ENCODE data around the gene MYO5B.

MYO5B gene

GRCh38 chr18:50069422-50069821 is 125.5 kb downstream of the MYO5B start:
- Histone ChIP-seq H2BK15ac (ENCODE audit: low read length) (no peak overlapping the region), H3K4me2 (ENCODE audit: insufficient read depth, low read length, poor library complexity, severe bottlenecking) (no peak overlapping the region), H2BK5ac (ENCODE audit: low read length) (no peak overlapping the region), H2AFZ (ENCODE audit: low read length) (no peak overlapping the region), H3K36me3 (replicated peaks in 1 of 2; ENCODE audit: control insufficient read depth in 2 of 2, insufficient read depth in 2 of 2, low read length in 2 of 2) (no peaks in the 10 kb centered on the region), H2BK12ac (ENCODE audit: low read length) (no peak overlapping the region), H4K8ac (ENCODE audit: low read depth, low read length) (no peak overlapping the region), H3K23ac (ENCODE audit: low read depth, low read length, poor library complexity) (no peak overlapping the region), H4K91ac (ENCODE audit: low read depth, low read length, poor library complexity) (no peak overlapping the region), H3K4me3 (ENCODE audit: low read length in 2 of 2) (no peak overlapping the region), H3K79me1 (ENCODE audit: low read depth, low read length) (no peaks in the 10 kb centered on the region), H3K27me3 (ENCODE audit: control insufficient read depth in 3 of 3, insufficient read depth in 3 of 3, low read depth in 1 of 3, low read length in 3 of 3) (peaks cover 0 to 5% (median 0%) of the 10 kb centered on the region in 3 experiments), H3K4me1 (ENCODE audit: control insufficient read depth in 2 of 2, insufficient read depth in 1 of 2, low read depth in 1 of 2, low read length in 2 of 2) (no peaks in the 10 kb centered on the region), H2BK120ac (ENCODE audit: low read depth, low read length) (no peak overlapping the region), H3K4ac (ENCODE audit: low read length) (no peak overlapping the region), H3K27ac (replicated peaks; ENCODE audit: low read length) (no peak overlapping the region), H3K14ac (ENCODE audit: low read length) (no peak overlapping the region), H3K9ac (ENCODE audit: low read depth, low read length, poor library complexity) (no peak overlapping the region), H3K18ac (ENCODE audit: low read length) (no peak overlapping the region), H3K9me3 (replicated peaks in 1 of 2; ENCODE audit: control insufficient read depth in 2 of 2, insufficient read depth in 1 of 2, low read depth in 1 of 2, low read length in 2 of 2) (no peaks in the 10 kb centered on the region), H2AK5ac (ENCODE audit: low read depth, low read length) (no peak overlapping the region)
- WGBS, 2 donors (ENCODE audit: extremely low coverage in 2 of 2, insufficient read length in 2 of 2, insufficient replicate concordance in 1 of 2), result no CpG with 5 or more reads among the region's 3 CpGs
- no peak for DNase-seq (ENCODE audit: low spot score)

DNA sequence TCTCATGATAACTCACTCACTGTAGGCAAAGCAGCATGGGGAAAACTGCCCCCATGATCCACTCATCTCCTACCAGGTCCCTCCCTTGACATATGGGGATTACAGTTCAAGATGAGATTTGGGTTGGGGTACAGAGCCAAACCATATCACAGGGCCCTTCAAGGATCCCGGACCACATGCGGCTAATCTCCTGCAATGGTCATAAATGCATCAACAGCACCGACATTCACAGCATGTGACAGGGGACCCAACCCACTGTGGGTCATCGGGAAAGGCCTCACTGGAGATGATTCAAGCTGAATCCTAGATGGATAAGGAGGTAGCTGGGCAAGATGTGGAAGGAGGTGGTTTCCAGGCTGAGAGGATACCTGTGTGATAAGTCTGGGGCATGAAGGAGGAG is 129.4 kb downstream of the MYO5B start:
- no peaks in the 10 kb centered on the region for H3K36me3 ChIP-seq (replicated peaks in 1 of 2; ENCODE audit: control insufficient read depth in 2 of 2, insufficient read depth in 2 of 2, low read length in 2 of 2)
- no peak overlapping the region for H3K4me2 ChIP-seq (ENCODE audit: insufficient read depth, low read length, poor library complexity, severe bottlenecking)
- peak overlapping the region; percentile 11 for H3K18ac ChIP-seq (ENCODE audit: low read length)
- H2BK15ac ChIP-seq (ENCODE audit: low read length), result no peak overlapping the region
- no peak overlapping the region for H2AK5ac ChIP-seq (ENCODE audit: low read depth, low read length)
- H3K9me3 ChIP-seq (replicated peaks in 1 of 2; ENCODE audit: control insufficient read depth in 2 of 2, insufficient read depth in 1 of 2, low read depth in 1 of 2, low read length in 2 of 2), result no peaks in the 10 kb centered on the region
- H4K8ac ChIP-seq (ENCODE audit: low read depth, low read length), result no peak overlapping the region
- H2BK12ac ChIP-seq (ENCODE audit: low read length), result no peak overlapping the region
- no peak overlapping the region for H2AFZ ChIP-seq (ENCODE audit: low read length)
- H3K23ac ChIP-seq (ENCODE audit: low read depth, low read length, poor library complexity), result peak overlapping the region; percentile 34
- no peaks in the 10 kb centered on the region for H3K79me1 ChIP-seq (ENCODE audit: low read depth, low read length)
- no peak overlapping the region for H3K9ac ChIP-seq (ENCODE audit: low read depth, low read length, poor library complexity)
- no peak overlapping the region for H4K91ac ChIP-seq (ENCODE audit: low read depth, low read length, poor library complexity)
- H3K14ac ChIP-seq (ENCODE audit: low read length), result no peak overlapping the region
- H2BK120ac ChIP-seq (ENCODE audit: low read depth, low read length), result no peak overlapping the region
- H3K27me3 ChIP-seq (ENCODE audit: control insufficient read depth in 3 of 3, insufficient read depth in 3 of 3, low read depth in 1 of 3, low read length in 3 of 3), result peaks cover 0 to 12% (median 0%) of the 10 kb centered on the region in 3 experiments
- H3K4ac ChIP-seq (ENCODE audit: low read length), result no peak overlapping the region
- H2BK5ac ChIP-seq (ENCODE audit: low read length), result no peak overlapping the region
- H3K27ac ChIP-seq (replicated peaks; ENCODE audit: low read length), result no peak overlapping the region
- no peak for DNase-seq (ENCODE audit: low spot score)
- H3K4me1 ChIP-seq (ENCODE audit: control insufficient read depth in 2 of 2, insufficient read depth in 1 of 2, low read depth in 1 of 2, low read length in 2 of 2), result no peaks in the 10 kb centered on the region
- no CpG with 5 or more reads among the region's 4 CpGs for WGBS, 2 donors (ENCODE audit: extremely low coverage in 2 of 2, insufficient read length in 2 of 2, insufficient replicate concordance in 1 of 2)
- H3K4me3 ChIP-seq (ENCODE audit: low read length in 2 of 2), result no peak overlapping the region

DNA sequence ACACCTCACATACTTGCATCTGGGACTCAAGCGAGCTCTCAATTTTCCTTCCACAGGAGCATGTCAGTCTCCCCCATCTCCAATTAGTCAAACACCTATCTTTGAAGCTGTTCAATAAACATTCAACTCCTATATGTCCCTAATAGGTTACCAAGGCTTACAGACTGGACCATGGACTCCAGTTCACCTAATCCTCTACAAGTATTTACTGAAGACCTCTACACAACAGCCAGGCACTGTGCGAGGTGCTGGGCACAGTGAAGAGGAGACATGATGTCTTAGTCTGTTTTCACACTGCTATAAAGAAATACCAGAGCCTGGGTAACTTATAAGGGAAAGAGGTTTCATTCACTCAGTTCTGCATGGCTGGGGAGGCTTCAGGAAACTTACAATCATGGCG is 129.9 kb downstream of the MYO5B start:
- H3K4me3 ChIP-seq (ENCODE audit: low read length in 2 of 2), result no peak overlapping the region
- no peaks in the 10 kb centered on the region for H3K9me3 ChIP-seq (replicated peaks in 1 of 2; ENCODE audit: control insufficient read depth in 2 of 2, insufficient read depth in 1 of 2, low read depth in 1 of 2, low read length in 2 of 2)
- H3K4me1 ChIP-seq (ENCODE audit: control insufficient read depth in 2 of 2, insufficient read depth in 1 of 2, low read depth in 1 of 2, low read length in 2 of 2), result no peaks in the 10 kb centered on the region
- H3K4ac ChIP-seq (ENCODE audit: low read length), result no peak overlapping the region
- H3K79me1 ChIP-seq (ENCODE audit: low read depth, low read length), result no peaks in the 10 kb centered on the region
- H4K8ac ChIP-seq (ENCODE audit: low read depth, low read length), result no peak overlapping the region
- no peak overlapping the region for H4K91ac ChIP-seq (ENCODE audit: low read depth, low read length, poor library complexity)
- WGBS, 2 donors (ENCODE audit: extremely low coverage in 2 of 2, insufficient read length in 2 of 2, insufficient replicate concordance in 1 of 2), result no CpG with 5 or more reads among the region's 3 CpGs
- no peak overlapping the region for H2BK5ac ChIP-seq (ENCODE audit: low read length)
- H2BK120ac ChIP-seq (ENCODE audit: low read depth, low read length), result no peak overlapping the region
- no peak overlapping the region for H2BK12ac ChIP-seq (ENCODE audit: low read length)
- no peak overlapping the region for H3K18ac ChIP-seq (ENCODE audit: low read length)
- no peak overlapping the region for H2AFZ ChIP-seq (ENCODE audit: low read length)
- no peak overlapping the region for H2AK5ac ChIP-seq (ENCODE audit: low read depth, low read length)
- no peak overlapping the region for H3K4me2 ChIP-seq (ENCODE audit: insufficient read depth, low read length, poor library complexity, severe bottlenecking)
- no peaks in the 10 kb centered on the region for H3K36me3 ChIP-seq (replicated peaks in 1 of 2; ENCODE audit: control insufficient read depth in 2 of 2, insufficient read depth in 2 of 2, low read length in 2 of 2)
- no peak overlapping the region for H3K27ac ChIP-seq (replicated peaks; ENCODE audit: low read length)
- no peak overlapping the region for H2BK15ac ChIP-seq (ENCODE audit: low read length)
- no peak for DNase-seq (ENCODE audit: low spot score)
- H3K9ac ChIP-seq (ENCODE audit: low read depth, low read length, poor library complexity), result no peak overlapping the region
- H3K27me3 ChIP-seq (ENCODE audit: control insufficient read depth in 3 of 3, insufficient read depth in 3 of 3, low read depth in 1 of 3, low read length in 3 of 3), result peaks cover 0 to 12% (median 0%) of the 10 kb centered on the region in 3 experiments
- no peak overlapping the region for H3K23ac ChIP-seq (ENCODE audit: low read depth, low read length, poor library complexity)
- H3K14ac ChIP-seq (ENCODE audit: low read length), result no peak overlapping the region

DNA sequence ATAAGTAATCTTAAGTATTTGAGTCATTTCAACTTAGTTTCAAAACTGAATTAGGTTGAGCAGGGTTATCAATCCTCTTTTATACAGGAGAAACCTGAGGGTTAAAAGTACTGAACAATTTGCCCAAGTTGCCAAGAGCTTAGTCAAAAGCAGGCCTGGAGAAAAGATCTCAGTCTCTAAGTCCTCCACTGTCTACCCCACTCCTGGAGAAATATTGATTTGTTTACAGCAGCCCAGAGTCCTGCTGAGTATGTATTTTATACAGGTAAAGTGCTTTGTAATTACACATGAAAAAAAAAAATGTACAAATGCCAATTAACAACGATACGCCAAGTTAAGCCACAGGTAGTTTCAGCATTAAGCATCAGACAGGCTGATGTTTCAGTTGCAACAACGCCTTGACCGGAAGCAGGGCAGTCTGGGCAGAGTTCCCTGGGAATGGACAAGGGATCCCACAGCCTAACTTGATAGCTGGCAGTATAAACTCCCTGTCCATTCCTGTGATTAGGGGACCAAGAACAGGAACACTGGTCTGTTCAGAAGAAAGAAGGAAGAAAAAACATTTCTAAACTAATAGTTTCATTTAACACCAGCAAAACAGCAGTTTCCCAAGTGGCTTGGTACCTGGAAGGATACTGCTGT is 132.9 kb downstream of the MYO5B start:
- H3K4ac ChIP-seq (ENCODE audit: low read length), result no peak overlapping the region
- H3K79me1 ChIP-seq (ENCODE audit: low read depth, low read length), result no peaks in the 10 kb centered on the region
- no CpG with 5 or more reads among the region's 4 CpGs for WGBS, 2 donors (ENCODE audit: extremely low coverage in 2 of 2, insufficient read length in 2 of 2, insufficient replicate concordance in 1 of 2)
- H3K9me3 ChIP-seq (replicated peaks in 1 of 2; ENCODE audit: control insufficient read depth in 2 of 2, insufficient read depth in 1 of 2, low read depth in 1 of 2, low read length in 2 of 2), result no peaks in the 10 kb centered on the region
- no peak overlapping the region for H2BK120ac ChIP-seq (ENCODE audit: low read depth, low read length)
- no peak overlapping the region for H4K8ac ChIP-seq (ENCODE audit: low read depth, low read length)
- no peak overlapping the region for H2AK5ac ChIP-seq (ENCODE audit: low read depth, low read length)
- H3K27ac ChIP-seq (replicated peaks; ENCODE audit: low read length), result no peak overlapping the region
- H2BK5ac ChIP-seq (ENCODE audit: low read length), result no peak overlapping the region
- H3K18ac ChIP-seq (ENCODE audit: low read length), result no peak overlapping the region
- no peaks in the 10 kb centered on the region for H3K36me3 ChIP-seq (replicated peaks in 1 of 2; ENCODE audit: control insufficient read depth in 2 of 2, insufficient read depth in 2 of 2, low read length in 2 of 2)
- H3K27me3 ChIP-seq (ENCODE audit: control insufficient read depth in 3 of 3, insufficient read depth in 3 of 3, low read depth in 1 of 3, low read length in 3 of 3), result peaks cover 0 to 17% (median 0%) of the 10 kb centered on the region in 3 experiments
- H2BK12ac ChIP-seq (ENCODE audit: low read length), result no peak overlapping the region
- no peak overlapping the region for H3K4me2 ChIP-seq (ENCODE audit: insufficient read depth, low read length, poor library complexity, severe bottlenecking)
- no peak overlapping the region for H4K91ac ChIP-seq (ENCODE audit: low read depth, low read length, poor library complexity)
- no peak overlapping the region for H2AFZ ChIP-seq (ENCODE audit: low read length)
- no peak overlapping the region for H3K14ac ChIP-seq (ENCODE audit: low read length)
- no peaks in the 10 kb centered on the region for H3K4me1 ChIP-seq (ENCODE audit: control insufficient read depth in 2 of 2, insufficient read depth in 1 of 2, low read depth in 1 of 2, low read length in 2 of 2)
- DNase-seq (ENCODE audit: low spot score), result no peak
- H2BK15ac ChIP-seq (ENCODE audit: low read length), result no peak overlapping the region
- no peak overlapping the region for H3K4me3 ChIP-seq (ENCODE audit: low read length in 2 of 2)
- H3K9ac ChIP-seq (ENCODE audit: low read depth, low read length, poor library complexity), result no peak overlapping the region
- H3K23ac ChIP-seq (ENCODE audit: low read depth, low read length, poor library complexity), result no peak overlapping the region
